Neural crest cell (in vitro differentiated cells): ENCODE data around the gene CHERP. TPM values are rescaled to one million over a fixed set of nuclear protein-coding genes. Genes with fewer than 3 reads are reported as not detected.
A peak's percentile ranks its signal among the peaks of the same experiment; 100 is the strongest.
"Not testable (repeated sequence)": the region's sequence is repeated elsewhere in the genome, so short reads cannot be mapped to it uniquely, and the experiment has no call there.

Experiments
- DNase-seq: peaks from one replicate; pipeline ENCODE4 v3.0.0; 2021; ENCODE audit warnings: low read depth, mixed read lengths, low spot score
- H3K27ac Mint-ChIP-seq: one replicate; pipeline ENCODE4 v1.8.0; 2021; ENCODE audit warnings: mild to moderate bottlenecking, mixed read lengths; ENCODE audit not compliant: unreplicated experiment
- H3K27me3 Mint-ChIP-seq: 2 replicates; pipeline ENCODE4 v1.8.0; 2021; ENCODE audit warnings: low read depth, mild to moderate bottlenecking, mixed read lengths
- H3K36me3 Mint-ChIP-seq: 2 replicates; pipeline ENCODE4 v1.8.0; 2021; ENCODE audit warnings: low read depth, mild to moderate bottlenecking, mixed read lengths
- H3K4me1 Mint-ChIP-seq: 2 replicates; pipeline ENCODE4 v1.8.0; 2021; ENCODE audit warnings: mixed read lengths
- H3K4me3 Mint-ChIP-seq: one replicate; pipeline ENCODE4 v1.8.0; 2021; ENCODE audit warnings: mild to moderate bottlenecking, mixed read lengths
- H3K9me3 Mint-ChIP-seq: 2 replicates; pipeline ENCODE4 v1.8.0; 2021; ENCODE audit warnings: mixed read lengths
- total RNA-seq: library from RNA; stranded (reverse); gene quantifications from 2 replicates; pipeline ENCODE4 v1.2.1, GENCODE V29; 2021
- TF ChIP-seq, protein P1 (sequence below): fragments of 200-600 bp; sonication (generic); conservative IDR thresholded peaks from 2 replicates; pipeline ENCODE4 v1.5.0; 2021; ENCODE audit warnings: antibody characterized with exemption, mild to moderate bottlenecking

The CHERP gene
- total RNA-seq, 1 donor from 2014 or later: 95.7 TPM

DNA sequence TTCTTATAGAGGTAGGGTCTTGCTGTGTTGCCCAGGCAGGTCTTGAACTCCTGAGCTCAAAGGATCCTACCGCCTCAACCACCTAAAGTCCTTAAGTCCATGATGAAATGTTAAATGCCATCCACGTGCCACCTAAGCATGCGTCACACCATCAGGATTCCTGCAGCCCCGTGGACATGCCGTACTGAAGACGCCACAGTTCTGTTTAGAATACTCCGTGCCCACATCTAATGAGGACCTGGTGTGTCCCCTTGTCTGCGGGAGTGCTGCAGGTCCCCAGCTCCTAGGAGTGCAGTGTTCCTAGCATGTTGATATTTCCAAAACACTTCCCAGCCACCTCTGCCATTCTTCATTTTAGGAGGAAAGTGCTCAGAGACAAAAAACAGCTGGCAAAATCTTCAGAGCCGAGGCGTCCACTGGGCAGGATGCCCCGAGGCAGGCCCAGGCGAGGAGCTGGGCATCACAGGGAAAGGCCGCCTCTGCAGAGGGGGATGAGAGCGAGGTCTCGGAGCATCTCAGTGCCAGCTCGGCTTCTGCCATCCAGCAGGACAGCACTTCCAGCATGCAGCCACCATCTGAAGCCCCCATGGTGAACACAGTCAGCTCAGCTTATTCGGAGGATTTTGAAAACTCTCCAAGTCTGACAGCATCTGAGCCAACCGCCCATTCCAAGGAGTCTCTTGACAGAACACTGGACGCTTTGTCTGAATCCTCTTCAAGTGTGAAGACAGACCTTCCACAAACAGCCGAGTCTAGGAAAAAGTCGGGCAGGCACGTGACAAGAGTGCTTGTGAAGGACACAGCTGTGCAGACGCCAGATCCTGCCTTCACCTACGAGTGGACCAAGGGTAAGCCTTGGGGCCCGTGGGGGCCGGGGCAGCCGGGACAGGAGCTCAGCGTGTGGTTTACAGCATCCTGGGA is 32.8 kb downstream of the CHERP start:
- no peak for DNase-seq
- H3K27me3 Mint-ChIP-seq: no peaks in the 10 kb centered on the region
- peaks cover 7% of the 10 kb centered on the region for H3K4me1 Mint-ChIP-seq
- H3K27ac Mint-ChIP-seq: peak overlapping the region; percentile 62
- H3K9me3 Mint-ChIP-seq: no peaks in the 10 kb centered on the region
- no peaks in the 10 kb centered on the region for H3K36me3 Mint-ChIP-seq
- TF ChIP-seq, protein P1, sequence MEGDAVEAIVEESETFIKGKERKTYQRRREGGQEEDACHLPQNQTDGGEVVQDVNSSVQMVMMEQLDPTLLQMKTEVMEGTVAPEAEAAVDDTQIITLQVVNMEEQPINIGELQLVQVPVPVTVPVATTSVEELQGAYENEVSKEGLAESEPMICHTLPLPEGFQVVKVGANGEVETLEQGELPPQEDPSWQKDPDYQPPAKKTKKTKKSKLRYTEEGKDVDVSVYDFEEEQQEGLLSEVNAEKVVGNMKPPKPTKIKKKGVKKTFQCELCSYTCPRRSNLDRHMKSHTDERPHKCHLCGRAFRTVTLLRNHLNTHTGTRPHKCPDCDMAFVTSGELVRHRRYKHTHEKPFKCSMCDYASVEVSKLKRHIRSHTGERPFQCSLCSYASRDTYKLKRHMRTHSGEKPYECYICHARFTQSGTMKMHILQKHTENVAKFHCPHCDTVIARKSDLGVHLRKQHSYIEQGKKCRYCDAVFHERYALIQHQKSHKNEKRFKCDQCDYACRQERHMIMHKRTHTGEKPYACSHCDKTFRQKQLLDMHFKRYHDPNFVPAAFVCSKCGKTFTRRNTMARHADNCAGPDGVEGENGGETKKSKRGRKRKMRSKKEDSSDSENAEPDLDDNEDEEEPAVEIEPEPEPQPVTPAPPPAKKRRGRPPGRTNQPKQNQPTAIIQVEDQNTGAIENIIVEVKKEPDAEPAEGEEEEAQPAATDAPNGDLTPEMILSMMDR: no peak
- no peak overlapping the region for H3K4me3 Mint-ChIP-seq

- H3K4me1 Mint-ChIP-seq: peaks cover 7% of the 10 kb centered on the region
- H3K27me3 Mint-ChIP-seq: no peaks in the 10 kb centered on the region
- H3K9me3 Mint-ChIP-seq: no peaks in the 10 kb centered on the region
- H3K36me3 Mint-ChIP-seq: no peaks in the 10 kb centered on the region
- TF ChIP-seq, protein P1: no peak
- H3K27ac Mint-ChIP-seq: no peak overlapping the region
- H3K4me3 Mint-ChIP-seq: no peak overlapping the region
- no peak for DNase-seq
Measured at GRCh38 chr19:16508546-16508945, 33.7 kb downstream of the CHERP start.

DNA sequence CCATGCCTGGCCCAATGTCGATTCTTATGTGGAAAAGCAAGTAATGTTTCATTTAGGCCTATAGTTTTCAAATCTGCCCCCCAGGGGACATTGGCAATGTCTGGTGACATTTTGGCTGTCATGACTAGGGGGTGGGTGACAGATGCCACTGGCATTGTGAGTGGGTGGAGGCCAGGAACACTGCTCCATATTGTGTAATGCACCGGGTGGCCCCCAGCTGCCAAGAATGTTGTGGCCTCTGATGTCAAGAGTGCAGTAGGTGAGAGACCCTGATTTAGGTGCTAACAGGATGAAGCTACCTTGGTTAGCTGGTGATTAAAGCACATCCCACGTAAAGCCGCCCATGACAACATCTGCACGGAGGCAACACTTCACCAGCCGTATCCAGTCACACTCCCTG is 35.3 kb downstream of the CHERP start:
- H3K27me3 Mint-ChIP-seq: no peaks in the 10 kb centered on the region
- H3K4me1 Mint-ChIP-seq: peaks cover 7% of the 10 kb centered on the region
- no peaks in the 10 kb centered on the region for H3K9me3 Mint-ChIP-seq
- H3K27ac Mint-ChIP-seq: no peak overlapping the region
- no peak for DNase-seq
- H3K36me3 Mint-ChIP-seq: no peaks in the 10 kb centered on the region
- H3K4me3 Mint-ChIP-seq: no peak overlapping the region
- TF ChIP-seq, protein P1: no peak

GRCh38 chr19:16506161-16506560 is 36.1 kb downstream of the CHERP start:
- not testable (repeated sequence) for DNase-seq, H3K4me3 Mint-ChIP-seq, H3K27ac Mint-ChIP-seq, H3K4me1 Mint-ChIP-seq, H3K9me3 Mint-ChIP-seq, H3K36me3 Mint-ChIP-seq, H3K27me3 Mint-ChIP-seq

DNA sequence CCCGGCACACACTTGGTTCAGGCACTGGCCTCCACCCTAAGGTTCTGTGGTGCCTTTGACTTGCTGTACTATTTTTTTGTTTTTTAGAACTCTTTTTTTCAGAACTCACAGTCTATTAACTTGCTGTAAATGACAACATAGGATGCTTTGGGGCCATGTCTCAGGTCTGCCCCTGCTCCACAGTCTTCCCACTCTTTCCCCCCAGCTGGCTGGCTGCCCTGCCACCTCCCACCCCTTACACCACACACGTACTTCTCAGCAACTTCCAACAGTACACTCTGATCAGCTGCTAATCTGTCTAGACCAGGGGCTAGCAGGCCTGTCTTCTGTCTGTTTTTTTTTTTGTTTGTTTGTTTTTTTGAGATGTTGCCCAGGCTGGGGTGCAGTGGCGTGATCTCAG is 38.0 kb downstream of the CHERP start:
- Mint-ChIP-seq H3K9me3 (no peaks in the 10 kb centered on the region), H3K4me1 (peaks cover 1% of the 10 kb centered on the region), H3K4me3 (no peak overlapping the region), H3K27me3 (no peaks in the 10 kb centered on the region), H3K36me3 (peaks cover 4% of the 10 kb centered on the region), H3K27ac (no peak overlapping the region)
- no peak for DNase-seq
- TF ChIP-seq, protein P1: no peak

- peaks cover 23% of the 10 kb centered on the region for H3K4me1 Mint-ChIP-seq
- TF ChIP-seq, protein P1: no peak
- H3K27ac Mint-ChIP-seq: peak overlapping the region; percentile 21
- no peaks in the 10 kb centered on the region for H3K9me3 Mint-ChIP-seq
- peak overlapping the region; percentile 66 for H3K4me3 Mint-ChIP-seq
- H3K27me3 Mint-ChIP-seq: no peaks in the 10 kb centered on the region
- DNase-seq: no peak
- H3K36me3 Mint-ChIP-seq: peaks cover 4% of the 10 kb centered on the region
Measured at GRCh38 chr19:16497837-16498236, 44.4 kb downstream of the CHERP start.
